ENCODE results near the gene PARN.

The PARN gene

DNA sequence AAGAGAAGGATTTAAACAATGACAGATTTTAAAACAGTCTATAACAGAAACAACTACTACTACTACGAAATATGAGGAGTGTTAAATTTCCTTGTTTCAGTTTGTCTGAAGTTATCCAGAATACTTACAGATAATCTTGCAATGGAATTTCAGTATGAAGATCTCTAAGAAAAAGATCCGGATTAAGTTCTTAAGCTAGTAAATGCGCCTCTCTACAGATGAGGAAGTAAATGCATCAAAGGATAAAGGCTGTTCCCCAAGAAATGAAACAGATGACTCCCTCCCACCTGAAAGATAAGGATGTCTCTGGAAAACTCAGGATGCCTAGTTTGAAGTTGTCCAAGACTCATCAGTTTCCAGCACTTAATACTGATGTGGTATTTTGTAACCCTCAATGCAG is 105.1 kb downstream of the PARN start:
- DNase-seq: no peak

- DNase-seq: no peak
These were observed 106.4 kb downstream of the PARN start for GRCh38 chr16:14523632-14524031.

DNA sequence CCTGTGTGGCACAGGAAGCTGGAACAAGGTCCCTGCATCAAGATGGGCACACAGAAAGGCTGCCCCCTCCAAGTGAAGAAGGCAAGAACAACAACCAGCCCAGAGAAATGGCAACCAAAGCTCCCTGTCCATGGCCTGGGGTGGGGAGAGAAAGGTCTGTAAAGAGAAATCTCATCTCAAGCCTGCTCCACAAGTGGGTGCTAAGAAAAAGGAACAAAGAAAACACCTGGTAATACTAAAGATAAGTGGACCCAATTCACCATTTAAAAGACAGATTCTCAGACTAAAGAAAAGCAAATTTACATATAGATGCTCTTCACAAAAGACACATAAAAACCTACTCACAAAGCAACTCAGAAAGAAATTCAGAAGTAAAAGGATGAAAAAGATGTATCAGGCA is 107.4 kb downstream of the PARN start:
- DNase-seq: no peak

GRCh38 chr16:14520753-14521152 is 109.3 kb downstream of the PARN start:
- DNase-seq: no peak

- no peak for DNase-seq
These were observed 115.1 kb downstream of the PARN start for GRCh38 chr16:14514967-14515366.

DNA sequence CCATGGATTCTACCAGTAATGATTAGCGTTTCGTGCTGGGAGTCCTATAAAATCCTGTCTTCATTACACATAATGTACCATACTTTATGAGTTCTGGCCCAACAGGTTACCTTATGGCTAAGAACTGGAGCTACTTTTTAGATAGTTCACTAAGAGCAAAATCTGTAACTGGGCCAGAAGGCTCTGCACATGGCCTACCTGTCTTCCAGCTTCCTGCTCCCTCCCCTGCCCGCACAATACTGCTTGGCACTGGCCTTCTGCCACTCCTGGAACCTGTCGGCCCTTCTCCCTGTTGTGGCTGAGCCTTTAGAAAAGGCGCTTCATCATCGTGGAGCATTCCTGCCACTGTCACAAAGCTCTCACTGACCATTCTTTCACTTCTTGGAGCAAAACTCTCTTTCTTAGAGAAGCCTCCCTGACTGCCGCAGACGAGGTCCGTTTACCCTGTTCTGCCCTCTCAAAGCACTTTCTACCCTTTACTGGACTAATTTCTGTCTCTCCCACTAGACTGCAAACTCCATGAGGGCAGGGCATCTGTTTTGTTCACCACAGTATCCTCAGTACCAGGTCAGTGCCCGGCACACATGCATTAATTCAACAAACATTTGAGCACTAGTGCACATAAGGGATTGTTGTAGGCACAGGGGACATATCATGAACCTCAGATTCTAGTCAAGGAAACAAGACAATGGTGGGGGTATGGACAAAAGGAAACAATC is 116.5 kb downstream of the PARN start:
- no peak for DNase-seq

DNA sequence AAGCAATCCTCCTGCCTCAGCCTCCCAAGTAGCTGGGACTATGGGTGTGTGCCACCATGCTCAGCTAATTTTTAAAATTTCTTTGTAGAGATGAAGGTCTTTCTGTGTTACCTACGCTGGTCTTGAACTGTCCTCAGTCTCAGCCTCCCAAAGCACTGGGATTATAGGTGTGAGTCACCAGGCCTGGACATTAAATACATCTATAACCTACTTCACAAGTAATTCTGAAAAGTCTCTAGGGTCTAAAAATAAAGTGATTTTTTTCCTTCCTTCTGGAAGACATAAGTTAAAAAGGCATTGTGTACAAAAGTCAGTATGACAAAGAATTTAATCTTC is 118.3 kb downstream of the PARN start:
- no peak for DNase-seq

- DNase-seq: no peak
These were observed 118.9 kb downstream of the PARN start for GRCh38 chr16:14510939-14511799.

- no peak for DNase-seq
These were observed 119.5 kb downstream of the PARN start for GRCh38 chr16:14510581-14510938.

GRCh38 chr16:14509675-14510132 is 120.4 kb downstream of the PARN start:
- DNase-seq: no peak

DNA sequence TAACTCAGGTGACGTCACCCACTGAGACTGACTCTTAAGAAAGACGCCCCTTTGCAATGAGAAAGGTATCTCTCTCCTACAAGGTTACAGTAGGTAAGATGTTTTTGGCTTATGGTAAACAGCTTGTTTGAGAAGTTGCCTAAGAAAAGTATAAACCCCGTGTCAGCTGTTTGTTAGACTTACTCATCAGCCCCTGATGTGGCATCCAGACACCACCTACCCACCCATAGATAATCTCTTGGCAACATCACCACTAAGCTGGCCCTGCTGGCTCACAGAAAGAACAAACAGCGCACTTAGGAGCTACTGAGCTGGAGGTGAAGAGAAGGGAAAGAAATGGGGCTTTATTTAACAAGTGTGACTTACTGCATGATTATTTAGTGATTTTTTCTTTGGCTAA is 121.0 kb downstream of the PARN start:
- DNase-seq: no peak

- no peak for DNase-seq
These were observed 124.2 kb downstream of the PARN start for GRCh38 chr16:14505846-14506245.

DNA sequence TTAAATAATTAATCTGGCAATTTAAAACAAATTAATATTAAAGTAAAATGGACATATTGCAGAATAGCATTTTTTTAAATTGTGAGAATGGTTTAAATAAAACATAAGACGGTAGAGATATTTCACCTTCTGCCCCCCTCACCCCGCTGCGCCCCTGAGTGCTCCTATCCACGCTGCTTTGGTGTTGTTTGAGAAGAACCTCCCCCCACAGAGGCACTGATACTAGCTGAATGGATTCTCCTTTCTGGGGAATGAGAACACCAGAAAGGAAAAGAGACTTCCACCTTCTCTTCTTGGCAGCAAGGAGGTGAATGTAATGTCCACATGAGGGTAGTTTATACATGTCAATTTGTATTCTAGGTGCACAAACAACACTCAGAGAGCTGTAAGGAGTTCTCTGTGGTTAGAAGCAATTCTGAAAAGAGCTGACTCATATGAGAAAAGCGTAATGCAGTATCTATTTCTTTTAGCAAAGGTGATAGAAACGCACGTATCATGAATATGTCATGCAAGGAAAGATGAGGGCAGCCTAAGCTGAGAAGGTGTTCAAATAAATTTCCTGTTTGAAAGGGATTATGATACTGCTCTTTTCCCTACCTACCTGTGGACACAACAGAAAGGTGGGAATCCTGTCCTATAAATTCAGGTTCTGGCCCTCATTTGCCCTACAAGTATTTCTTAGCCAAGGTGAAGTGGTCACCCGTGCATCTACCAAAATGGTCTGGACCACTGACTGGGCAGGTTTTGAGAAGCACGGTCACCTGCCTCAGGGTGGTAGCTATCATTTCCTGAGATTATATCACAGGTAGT is 126.9 kb downstream of the PARN start:
- no peak for DNase-seq

- DNase-seq: no peak
These were observed 127.7 kb downstream of the PARN start for GRCh38 chr16:14502256-14502875.

DNA sequence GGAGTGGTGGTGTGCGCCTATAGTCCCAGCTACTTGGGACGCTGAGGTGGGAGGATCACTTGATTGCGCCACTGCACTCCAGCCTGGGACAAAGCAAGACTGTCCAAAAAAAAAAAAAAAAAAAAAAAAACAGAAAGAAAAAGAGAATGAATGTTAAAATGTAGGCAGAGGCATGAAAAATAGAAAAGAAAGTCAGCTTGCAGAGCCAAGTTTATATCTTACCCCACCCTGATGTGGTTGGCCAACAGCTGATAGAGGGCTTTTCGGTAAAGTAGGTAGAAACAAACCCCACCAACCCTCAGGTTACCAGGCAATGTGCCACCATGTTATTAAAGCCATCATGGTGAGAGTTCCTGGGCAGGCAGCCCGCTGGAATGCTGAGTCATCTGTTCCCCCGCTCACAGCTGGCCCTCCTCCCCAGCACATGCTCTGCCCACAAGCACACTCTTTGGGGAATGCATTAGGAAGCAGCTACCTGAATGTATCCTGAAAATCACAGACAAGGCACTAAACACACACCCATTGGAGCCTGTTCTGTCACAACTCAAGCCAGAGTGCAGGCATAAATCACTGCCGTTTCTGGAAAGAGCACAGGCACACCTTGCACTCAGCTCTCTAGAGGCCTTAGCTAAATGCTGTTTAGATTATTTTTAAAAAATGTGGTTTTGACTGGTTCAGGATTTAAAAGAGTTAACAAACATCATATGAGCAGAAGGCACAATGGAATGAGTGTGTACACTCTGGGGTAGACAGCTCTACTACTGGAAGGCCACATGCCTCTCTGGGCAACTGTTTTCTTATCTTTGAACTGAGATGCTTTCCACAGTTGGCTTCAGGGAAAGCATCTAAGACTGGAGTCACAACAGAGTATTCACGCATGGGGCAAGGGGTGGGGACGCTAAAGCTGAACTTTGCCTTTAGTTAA is 128.5 kb downstream of the PARN start:
- DNase-seq: peak in 1 of 2 experiments; percentile 10

DNA sequence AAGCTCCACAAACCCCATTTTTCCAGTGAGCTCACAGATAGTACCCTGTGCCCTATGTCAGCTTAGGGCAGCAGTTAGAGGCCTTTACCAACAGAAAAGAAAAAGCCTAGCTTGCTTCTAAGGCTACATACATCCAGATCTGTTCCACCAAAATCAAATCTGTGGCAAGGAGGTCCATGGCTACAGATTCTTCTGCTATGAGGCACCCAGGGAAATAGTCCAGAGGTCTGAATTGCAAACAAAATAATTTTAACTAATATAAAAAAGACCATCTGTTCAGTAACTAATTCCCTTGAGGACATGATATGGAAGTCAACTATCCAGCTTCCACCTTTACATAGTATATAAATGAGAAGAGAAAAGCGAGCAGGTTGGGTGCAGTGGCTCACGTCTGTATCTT is 129.3 kb downstream of the PARN start:
- no peak for DNase-seq

DNA sequence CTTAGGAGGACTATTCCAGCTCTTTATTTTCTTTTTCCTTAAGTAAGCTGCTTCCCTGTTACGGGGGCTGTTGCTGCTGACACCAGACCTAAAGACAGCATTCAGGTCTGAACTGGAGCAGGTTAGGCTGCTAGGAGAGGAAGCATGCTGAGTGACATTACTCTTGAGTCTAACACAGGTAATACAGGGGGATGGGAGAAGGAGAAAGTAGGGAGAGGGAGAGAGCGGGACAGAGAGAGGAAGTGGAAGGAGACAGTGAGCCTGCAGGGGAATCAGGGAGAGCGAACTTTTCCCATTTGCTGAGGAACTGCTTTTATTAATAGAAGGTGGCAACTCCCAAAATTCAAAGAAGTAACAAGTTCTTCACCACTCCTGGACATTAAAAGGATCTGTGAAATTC is 130.9 kb downstream of the PARN start:
- no peak for DNase-seq

GRCh38 chr16:14497245-14498082 is 132.6 kb downstream of the PARN start:
- no peak for DNase-seq

- no peak for DNase-seq
These were observed 133.3 kb downstream of the PARN start for GRCh38 chr16:14496786-14497185.

DNA sequence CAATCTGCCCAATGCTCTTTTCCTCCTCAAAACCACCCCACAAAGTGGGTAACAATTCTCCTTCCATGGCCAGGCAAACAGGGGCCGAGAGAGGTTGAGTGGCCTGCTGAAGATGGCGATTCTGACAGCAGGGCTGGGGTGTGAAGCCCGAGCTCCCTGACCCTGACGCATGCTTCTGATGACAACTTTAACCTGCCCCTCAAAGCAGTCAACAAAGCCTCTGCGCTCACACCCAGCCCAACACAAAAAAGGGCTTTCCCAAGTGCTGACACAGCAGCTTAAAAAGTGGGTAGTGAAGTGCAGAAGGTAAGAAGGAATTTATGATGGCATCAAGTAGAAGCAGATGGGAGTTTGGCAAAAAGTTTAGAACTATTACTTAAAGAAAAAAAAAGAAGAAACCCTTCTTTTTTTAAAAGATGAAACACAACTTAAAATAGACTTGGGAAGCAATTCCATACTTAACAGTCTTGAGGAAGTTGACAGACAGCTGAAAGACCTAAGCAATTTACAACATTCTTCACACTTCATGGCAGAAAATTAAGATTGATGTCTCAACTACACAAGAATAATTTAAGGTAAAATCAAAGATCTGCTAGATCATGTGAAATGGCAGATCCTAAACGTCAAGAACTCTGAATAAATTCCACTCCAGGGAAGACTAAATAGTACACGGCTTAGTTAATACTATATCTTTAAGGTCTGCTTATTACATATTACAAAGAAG is 133.9 kb downstream of the PARN start:
- no peak for DNase-seq
